ENCODE data around the gene UCHL1. TPM values are rescaled to one million over a fixed set of nuclear protein-coding genes. Genes with fewer than 3 reads are reported as not detected.

Gene UCHL1
- polyA plus RNA-seq, 1 experiment, result 1,743 TPM

DNA sequence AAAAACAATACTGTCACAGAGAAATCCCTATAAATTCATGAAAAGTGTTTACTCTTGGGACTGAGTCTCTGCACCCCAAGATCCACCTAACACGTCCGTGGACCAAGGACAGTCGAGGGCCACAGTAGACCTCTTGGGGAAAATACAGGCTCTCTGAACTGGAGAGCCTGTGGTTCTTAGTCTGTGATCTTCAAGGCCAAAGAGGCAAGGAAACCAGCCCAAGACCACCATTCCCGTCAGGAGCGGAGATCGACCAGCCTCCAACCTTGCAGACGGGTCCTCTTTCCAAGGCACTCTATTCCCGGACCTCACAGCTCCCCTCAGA lies 40.8 kb upstream of the UCHL1 start:
- Histone ChIP-seq H3K36me3 (ENCODE audit: control insufficient read depth, insufficient read depth, low read length) (no peaks in the 10 kb centered on the region), H3K27me3 (ENCODE audit: control insufficient read depth, insufficient read depth, low read length) (no peaks in the 10 kb centered on the region), H3K4me3 (ENCODE audit: low read depth, low read length) (peak overlapping the region; percentile 64)
- ChIA-PET POLR2A (no interaction called here), CTCF (interaction anchor here (0.6 to 9.0 kb wide), 9 partner anchors 43 to 292 kb away, joined by 3 to 80 read pairs (median 3); no protein-coding TSS in a partner anchor)
- TF ChIP-seq, protein P1, sequence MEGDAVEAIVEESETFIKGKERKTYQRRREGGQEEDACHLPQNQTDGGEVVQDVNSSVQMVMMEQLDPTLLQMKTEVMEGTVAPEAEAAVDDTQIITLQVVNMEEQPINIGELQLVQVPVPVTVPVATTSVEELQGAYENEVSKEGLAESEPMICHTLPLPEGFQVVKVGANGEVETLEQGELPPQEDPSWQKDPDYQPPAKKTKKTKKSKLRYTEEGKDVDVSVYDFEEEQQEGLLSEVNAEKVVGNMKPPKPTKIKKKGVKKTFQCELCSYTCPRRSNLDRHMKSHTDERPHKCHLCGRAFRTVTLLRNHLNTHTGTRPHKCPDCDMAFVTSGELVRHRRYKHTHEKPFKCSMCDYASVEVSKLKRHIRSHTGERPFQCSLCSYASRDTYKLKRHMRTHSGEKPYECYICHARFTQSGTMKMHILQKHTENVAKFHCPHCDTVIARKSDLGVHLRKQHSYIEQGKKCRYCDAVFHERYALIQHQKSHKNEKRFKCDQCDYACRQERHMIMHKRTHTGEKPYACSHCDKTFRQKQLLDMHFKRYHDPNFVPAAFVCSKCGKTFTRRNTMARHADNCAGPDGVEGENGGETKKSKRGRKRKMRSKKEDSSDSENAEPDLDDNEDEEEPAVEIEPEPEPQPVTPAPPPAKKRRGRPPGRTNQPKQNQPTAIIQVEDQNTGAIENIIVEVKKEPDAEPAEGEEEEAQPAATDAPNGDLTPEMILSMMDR (IDR thresholded peaks at IDR 0.05; ENCODE audit: insufficient read depth, low read depth, low read length), result no peak
- DNase-seq (ENCODE audit: low read depth), result no peak

GRCh38 chr4:41216294-41217019 lies 40.3 kb upstream of the UCHL1 start:
- Histone ChIP-seq H3K36me3 (ENCODE audit: control insufficient read depth, insufficient read depth, low read length) (no peaks in the 10 kb centered on the region), H3K27me3 (ENCODE audit: control insufficient read depth, insufficient read depth, low read length) (no peaks in the 10 kb centered on the region), H3K4me3 (ENCODE audit: low read depth, low read length) (peak overlapping the region; percentile 64)
- ChIA-PET CTCF (interaction anchor here (0.6 to 9.0 kb wide), 12 partner anchors 42 to 293 kb away, joined by 3 to 80 read pairs (median 3); no protein-coding TSS in a partner anchor), POLR2A (interaction anchor here (0.7 to 0.9 kb wide), 3 partner anchors 73 to 292 kb away, joined by 6 to 20 read pairs (median 17); no protein-coding TSS in a partner anchor)
- TF ChIP-seq, protein P1 (IDR thresholded peaks at IDR 0.05; ENCODE audit: insufficient read depth, low read depth, low read length), result peak; percentile 34
- no peak for DNase-seq (ENCODE audit: low read depth)

DNA sequence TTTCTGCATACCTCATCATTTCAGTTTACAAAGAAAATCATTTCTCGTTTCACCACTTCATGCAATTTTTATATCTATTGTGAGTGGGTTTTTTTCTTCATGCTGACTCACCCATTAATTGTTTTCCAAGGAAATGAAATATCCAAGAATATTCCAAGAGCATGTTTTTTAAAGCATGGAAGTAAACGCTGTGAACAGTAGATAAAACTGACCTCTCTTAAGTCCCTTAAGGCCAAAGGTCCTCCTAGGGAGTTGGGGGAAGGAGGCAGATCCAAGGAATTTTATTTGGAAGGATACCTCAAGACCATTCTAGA lies 39.8 kb upstream of the UCHL1 start:
- Histone ChIP-seq H3K4me3 (ENCODE audit: low read depth, low read length) (peak overlapping the region; percentile 64; the same call in 1 of the 2 replicates), H3K36me3 (ENCODE audit: control insufficient read depth, insufficient read depth, low read length) (no peaks in the 10 kb centered on the region), H3K27me3 (ENCODE audit: control insufficient read depth, insufficient read depth, low read length) (no peaks in the 10 kb centered on the region)
- POLR2A ChIA-PET, result interaction anchor here (0.7 to 0.9 kb wide), 3 partner anchors 74 to 293 kb away, joined by 6 to 20 read pairs (median 17); no protein-coding TSS in a partner anchor
- TF ChIP-seq, protein P1 (IDR thresholded peaks at IDR 0.05; ENCODE audit: insufficient read depth, low read depth, low read length), result no peak
- CTCF ChIA-PET, result interaction anchor here (0.6 to 9.0 kb wide), 9 partner anchors 63 to 293 kb away, joined by 3 to 80 read pairs (median 3); no protein-coding TSS in a partner anchor
- no peak for DNase-seq (ENCODE audit: low read depth)

DNA sequence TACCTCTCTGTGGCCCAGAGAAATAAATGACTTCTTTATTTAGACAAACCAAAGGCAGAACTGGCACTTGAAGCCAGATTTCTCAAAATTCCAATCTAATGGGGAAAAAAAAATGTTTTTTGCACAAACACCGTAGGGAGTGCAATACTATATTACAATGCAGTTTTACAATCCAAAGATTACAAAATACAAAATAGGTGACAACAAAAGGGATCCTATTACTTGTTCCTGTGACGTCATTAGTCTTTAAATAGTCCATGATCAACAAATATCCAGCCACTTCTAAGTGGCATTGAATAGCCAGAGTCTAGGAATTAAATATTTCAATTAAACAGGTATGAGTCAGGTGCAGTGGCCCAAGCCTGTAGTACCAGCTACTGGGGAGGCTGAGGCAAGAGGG lies 39.4 kb upstream of the UCHL1 start:
- ChIA-PET POLR2A (interaction anchor here (0.9 kb wide), 1 partner anchor 74 kb away, joined by 6 read pairs; no protein-coding TSS in a partner anchor), CTCF (interaction anchor here (1.0 to 9.0 kb wide), 4 partner anchors 239 to 294 kb away, joined by 3 to 80 read pairs (median 32); no protein-coding TSS in a partner anchor)
- Histone ChIP-seq H3K27me3 (ENCODE audit: control insufficient read depth, insufficient read depth, low read length) (no peaks in the 10 kb centered on the region), H3K4me3 (ENCODE audit: low read depth, low read length) (no peak overlapping the region), H3K36me3 (ENCODE audit: control insufficient read depth, insufficient read depth, low read length) (no peaks in the 10 kb centered on the region)
- TF ChIP-seq, protein P1 (IDR thresholded peaks at IDR 0.05; ENCODE audit: insufficient read depth, low read depth, low read length), result no peak
- no peak for DNase-seq (ENCODE audit: low read depth)

DNA sequence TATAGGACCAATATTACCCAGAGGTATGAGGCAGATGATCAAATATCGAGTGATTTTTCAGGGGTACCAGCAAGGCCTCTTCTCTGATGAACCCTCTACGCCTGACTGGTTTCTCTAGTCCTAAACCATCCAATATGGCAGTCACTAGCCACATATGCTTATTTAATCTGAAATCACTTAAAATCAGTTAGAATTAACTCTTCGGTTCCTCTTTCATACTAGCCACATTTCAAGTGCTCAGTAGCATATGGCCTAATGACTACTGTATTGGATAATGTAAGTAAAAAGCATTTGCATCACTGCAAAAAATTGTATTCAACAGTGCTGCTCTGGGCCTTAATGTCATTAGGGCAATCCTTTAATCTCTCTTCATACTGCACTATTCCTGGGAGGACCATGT lies 38.0 kb upstream of the UCHL1 start:
- DNase-seq (ENCODE audit: low read depth), result no peak
- H3K36me3 ChIP-seq (ENCODE audit: control insufficient read depth, insufficient read depth, low read length), result no peaks in the 10 kb centered on the region
- TF ChIP-seq, protein P1 (IDR thresholded peaks at IDR 0.05; ENCODE audit: insufficient read depth, low read depth, low read length), result no peak
- H3K27me3 ChIP-seq (ENCODE audit: control insufficient read depth, insufficient read depth, low read length), result no peaks in the 10 kb centered on the region
- ChIA-PET POLR2A (no interaction called here), CTCF (interaction anchor here (0.6 to 9.0 kb wide), 3 partner anchors 8 to 295 kb away, joined by 3 to 80 read pairs (median 5); no protein-coding TSS in a partner anchor)
- no peak overlapping the region for H3K4me3 ChIP-seq (ENCODE audit: low read depth, low read length)

Measured in BJ (cell line).